ENCODE data around the gene UBA7. TPM values are rescaled to one million over a fixed set of nuclear protein-coding genes. Genes with fewer than 3 reads are reported as not detected.
"Not testable (repeated sequence)": the region's sequence is repeated elsewhere in the genome, so short reads cannot be mapped to it uniquely, and the experiment has no call there.

The UBA7 gene
- total RNA-seq, 2 experiments from 2014 or later, result 93.5 to 97.7 TPM

DNA sequence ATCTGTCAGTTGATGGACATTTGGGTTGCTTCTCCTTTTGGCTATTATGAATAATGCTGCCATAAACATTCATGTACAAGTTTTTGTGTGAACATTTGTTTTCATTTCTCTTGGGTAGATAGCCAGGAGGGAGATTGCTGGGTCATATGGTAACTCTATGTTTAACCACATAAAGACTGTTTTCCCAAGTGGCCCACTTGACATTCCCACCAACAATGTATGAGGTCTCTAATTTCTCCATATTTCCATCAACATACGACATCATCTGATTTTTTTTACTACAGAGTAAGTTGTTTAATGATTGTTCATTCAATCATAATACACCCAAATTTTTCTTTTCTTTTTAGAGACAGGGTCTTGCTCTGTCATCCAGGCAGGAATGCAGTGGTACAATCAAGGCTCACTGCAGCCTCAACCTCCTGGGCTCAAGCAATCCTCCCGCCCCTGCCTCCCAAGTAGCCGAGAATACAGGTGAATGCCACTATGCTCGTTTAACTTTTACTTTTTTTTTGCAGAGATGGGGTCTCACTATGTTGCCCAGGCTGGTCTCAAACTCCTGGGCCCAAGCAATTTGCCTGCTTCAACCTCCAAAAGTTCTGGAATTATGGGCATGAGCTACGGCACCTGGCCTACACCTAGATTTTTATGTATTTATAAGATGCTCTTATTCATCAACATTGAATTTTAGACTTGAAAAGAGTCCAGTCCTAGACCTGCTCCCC lies 34.2 kb downstream of the UBA7 start:
- Mint-ChIP-seq H3K27me3 (ENCODE audit: low read depth) (no peaks in the 10 kb centered on the region), H3K9me3 (no peaks in the 10 kb centered on the region), H3K27ac (no peak overlapping the region), H3K4me1 (ENCODE audit: low read depth) (peaks cover 47% of the 10 kb centered on the region), H3K36me3 (ENCODE audit: low read depth) (peaks cover 17% of the 10 kb centered on the region), H3K4me3 (no peak overlapping the region)
- CTCF ChIA-PET, result no interaction called here
- no peak for DNase-seq
- intact Hi-C loops (cut with micrococcal nuclease), result no loop called here

DNA sequence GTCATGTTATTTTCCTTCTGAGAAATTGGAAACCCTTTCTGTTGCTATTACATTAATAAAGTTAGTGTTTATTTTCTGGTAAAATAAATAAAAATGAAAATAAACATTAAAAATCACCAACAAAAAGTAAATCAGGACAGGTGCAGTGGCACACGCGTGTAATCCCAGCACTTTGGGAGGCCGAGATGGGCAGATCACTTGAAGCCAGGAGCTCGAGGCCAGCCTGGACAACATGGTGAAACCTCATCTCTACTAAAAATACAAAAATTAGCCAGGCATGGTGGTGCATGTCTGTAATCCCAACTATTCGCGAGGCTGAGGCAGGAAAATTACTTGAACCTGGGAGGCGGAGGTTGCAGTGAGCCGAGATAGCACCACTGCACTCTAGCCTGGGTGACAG lies 37.7 kb downstream of the UBA7 start:
- not testable (repeated sequence) for H3K36me3 Mint-ChIP-seq (ENCODE audit: low read depth); H3K27me3 Mint-ChIP-seq (ENCODE audit: low read depth)

DNA sequence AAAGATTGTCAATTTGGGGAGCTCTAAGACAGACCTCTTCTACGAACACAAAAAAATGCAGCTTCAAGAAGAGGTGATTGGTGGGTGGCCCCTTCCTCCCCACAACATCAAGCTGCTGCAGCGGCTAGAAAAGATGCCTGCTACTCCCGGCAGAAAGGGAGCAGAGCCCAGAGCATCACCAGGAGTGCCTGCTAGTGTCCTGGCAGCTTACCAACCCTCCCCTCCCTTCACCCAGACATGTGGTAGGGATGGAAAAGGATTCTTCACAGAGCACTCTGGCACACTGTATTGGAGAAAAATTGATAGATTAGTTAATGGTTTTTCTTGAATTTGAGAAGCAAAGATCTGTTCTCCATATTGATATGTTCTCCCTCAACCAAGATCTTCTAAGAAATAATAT lies 38.2 kb downstream of the UBA7 start:
- no peaks in the 10 kb centered on the region for H3K27me3 Mint-ChIP-seq (ENCODE audit: low read depth)
- CTCF ChIA-PET, result interaction anchor here (0.7 kb wide), 1 partner anchor 64 kb away, joined by 6 read pairs; no protein-coding TSS in a partner anchor
- H3K4me1 Mint-ChIP-seq (ENCODE audit: low read depth), result peaks cover 39% of the 10 kb centered on the region
- peaks cover 8% of the 10 kb centered on the region for H3K36me3 Mint-ChIP-seq (ENCODE audit: low read depth)
- DNase-seq, result no peak
- intact Hi-C loops (cut with micrococcal nuclease), result no loop called here
- no peak overlapping the region for H3K27ac Mint-ChIP-seq
- H3K9me3 Mint-ChIP-seq, result no peaks in the 10 kb centered on the region
- no peak overlapping the region for H3K4me3 Mint-ChIP-seq

More for the DNA sequence above, 37.7 kb downstream of the UBA7 start:
- H3K9me3 Mint-ChIP-seq; intact Hi-C loops (cut with micrococcal nuclease); H3K4me3 Mint-ChIP-seq; DNase-seq; CTCF ChIA-PET; H3K27ac Mint-ChIP-seq: not testable (repeated sequence)
- H3K4me1 Mint-ChIP-seq (ENCODE audit: low read depth), result peaks cover 45% of the 10 kb centered on the region

DNA sequence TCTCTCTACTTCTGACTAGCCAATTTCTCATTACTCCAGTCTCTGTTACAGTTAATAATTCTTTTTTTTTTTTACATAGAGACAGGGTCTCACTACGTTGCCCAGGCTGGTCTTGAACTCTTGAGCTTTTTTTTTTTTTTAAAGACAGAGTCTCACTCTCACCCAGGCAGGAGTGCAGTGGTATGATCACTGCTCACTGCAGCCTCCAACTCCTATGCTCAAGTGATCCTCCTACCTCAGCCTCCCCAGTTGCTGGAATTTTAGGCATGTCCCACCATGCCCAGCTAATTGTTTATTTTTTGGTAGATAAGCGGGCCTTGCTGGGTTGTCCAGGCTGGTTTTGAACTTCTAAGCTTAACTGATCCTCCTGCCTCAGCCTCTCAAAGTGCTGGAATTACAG lies 41.0 kb downstream of the UBA7 start:
- Mint-ChIP-seq H3K36me3 (ENCODE audit: low read depth) (peaks cover 9% of the 10 kb centered on the region), H3K27me3 (ENCODE audit: low read depth) (no peaks in the 10 kb centered on the region), H3K4me1 (ENCODE audit: low read depth) (peaks cover 45% of the 10 kb centered on the region), H3K4me3 (no peak overlapping the region), H3K9me3 (no peaks in the 10 kb centered on the region), H3K27ac (no peak overlapping the region)
- no peak for DNase-seq
- CTCF ChIA-PET, result interaction anchor here (0.9 to 1.0 kb wide), 2 partner anchors 15 to 29 kb away, joined by 5 to 8 read pairs; no protein-coding TSS in a partner anchor
- intact Hi-C loops (cut with micrococcal nuclease), result no loop called here

DNA sequence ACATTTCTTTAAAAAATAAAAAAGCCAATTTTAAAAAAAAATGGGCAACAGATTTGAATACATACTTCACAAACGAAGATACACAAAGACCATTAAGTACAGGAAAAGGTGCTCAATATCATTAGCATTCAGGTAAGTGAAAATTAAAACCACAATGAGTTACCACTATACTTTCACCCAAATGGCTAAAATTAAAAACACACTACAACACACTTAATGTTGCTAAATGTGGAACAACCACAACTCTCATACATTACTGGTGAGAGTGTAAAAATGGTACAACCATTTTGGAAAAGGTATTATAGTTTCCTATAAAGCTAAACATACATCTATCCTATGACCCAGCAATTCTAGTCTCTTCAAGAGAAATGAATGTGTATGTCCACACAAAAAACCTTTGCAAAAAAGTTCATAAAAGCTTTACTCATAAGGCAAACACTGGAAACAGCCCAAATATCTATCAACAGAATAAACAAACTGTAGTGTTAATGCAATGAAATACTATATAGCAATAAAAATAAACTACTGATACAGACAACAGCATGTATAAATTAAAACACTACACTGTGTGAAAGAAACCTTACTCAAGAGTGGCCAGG lies 42.3 kb downstream of the UBA7 start:
- CTCF ChIA-PET, result interaction anchor here (1.0 kb wide), 1 partner anchor 68 kb away, joined by 3 read pairs; no protein-coding TSS in a partner anchor
- intact Hi-C loops (cut with micrococcal nuclease), result no loop called here

DNA sequence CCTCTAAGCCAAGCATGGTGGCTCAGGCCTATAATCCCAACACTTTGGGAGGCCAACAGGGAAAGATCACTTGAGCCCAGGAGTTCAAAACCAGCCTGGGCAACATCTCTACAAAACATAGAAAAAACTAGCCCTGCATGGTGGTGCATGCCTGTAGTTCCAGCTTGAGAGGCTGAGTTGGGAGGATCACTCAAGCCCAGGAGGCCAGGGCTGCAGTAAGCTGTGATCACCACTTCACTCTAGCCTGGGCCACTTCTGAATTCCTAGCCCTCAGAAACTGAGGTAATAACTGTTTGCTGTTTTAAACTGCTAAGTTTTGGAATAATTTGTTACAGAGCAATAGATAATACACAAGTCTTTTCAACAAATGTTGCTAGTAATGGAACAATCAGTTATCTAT lies 43.8 kb downstream of the UBA7 start:
- CTCF ChIA-PET, result interaction anchor here (0.5 to 1.4 kb wide), 2 partner anchors 69 to 1713 kb away, joined by 3 to 4 read pairs; no protein-coding TSS in a partner anchor
- Mint-ChIP-seq H3K4me1 (ENCODE audit: low read depth) (peaks cover 34% of the 10 kb centered on the region), H3K36me3 (ENCODE audit: low read depth) (peaks cover 6% of the 10 kb centered on the region), H3K4me3 (no peak overlapping the region), H3K9me3 (no peaks in the 10 kb centered on the region), H3K27ac (no peak overlapping the region), H3K27me3 (ENCODE audit: low read depth) (no peaks in the 10 kb centered on the region)
- DNase-seq, result no peak
- intact Hi-C loops (cut with micrococcal nuclease), result no loop called here

More for the DNA sequence above, 42.3 kb downstream of the UBA7 start:
- no peak overlapping the region for H3K27ac Mint-ChIP-seq
- H3K4me3 Mint-ChIP-seq, result no peak overlapping the region
- DNase-seq, result no peak
- H3K27me3 Mint-ChIP-seq (ENCODE audit: low read depth), result no peaks in the 10 kb centered on the region
- no peaks in the 10 kb centered on the region for H3K9me3 Mint-ChIP-seq
- H3K4me1 Mint-ChIP-seq (ENCODE audit: low read depth), result peaks cover 40% of the 10 kb centered on the region
- peaks cover 4% of the 10 kb centered on the region for H3K36me3 Mint-ChIP-seq (ENCODE audit: low read depth)

DNA sequence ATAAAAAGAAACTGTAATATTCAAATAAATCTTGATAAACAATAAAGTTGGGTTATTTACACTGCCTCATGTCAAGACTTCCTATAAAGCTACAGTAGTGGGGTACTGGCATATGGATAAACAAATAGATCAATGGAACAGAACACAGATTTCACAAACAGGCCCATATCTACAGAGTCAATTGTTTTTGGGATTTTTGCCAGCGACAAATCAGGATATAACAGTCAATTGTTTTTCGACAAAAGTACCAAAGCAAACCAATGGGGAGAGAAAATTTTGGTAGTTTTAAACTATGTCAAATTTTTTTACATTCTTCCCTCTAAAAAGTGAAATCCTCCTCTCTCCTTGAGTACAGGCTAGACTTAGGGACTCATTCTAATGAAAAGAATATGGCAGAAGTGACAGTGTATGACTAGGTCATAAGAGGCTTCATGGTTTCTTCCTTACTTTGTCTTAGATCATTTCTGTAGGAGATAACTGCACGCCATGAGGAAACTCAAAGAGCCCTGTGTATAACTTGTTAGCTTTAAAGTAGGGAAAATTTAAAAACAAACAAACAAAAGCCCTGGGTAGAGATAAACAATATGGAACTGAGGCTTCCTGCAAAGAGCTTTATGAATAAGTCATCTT lies 44.4 kb downstream of the UBA7 start:
- H3K4me3 Mint-ChIP-seq, result no peak overlapping the region
- CTCF ChIA-PET, result interaction anchor here (0.5 to 1.4 kb wide), 4 partner anchors 59 to 1713 kb away, joined by 3 to 4 read pairs (median 4); no protein-coding TSS in a partner anchor
- no peak for DNase-seq
- H3K27ac Mint-ChIP-seq, result no peak overlapping the region
- no peaks in the 10 kb centered on the region for H3K9me3 Mint-ChIP-seq
- peaks cover 7% of the 10 kb centered on the region for H3K36me3 Mint-ChIP-seq (ENCODE audit: low read depth)
- H3K4me1 Mint-ChIP-seq (ENCODE audit: low read depth), result peaks cover 31% of the 10 kb centered on the region
- no peaks in the 10 kb centered on the region for H3K27me3 Mint-ChIP-seq (ENCODE audit: low read depth)
- intact Hi-C loops (cut with micrococcal nuclease), result no loop called here

DNA sequence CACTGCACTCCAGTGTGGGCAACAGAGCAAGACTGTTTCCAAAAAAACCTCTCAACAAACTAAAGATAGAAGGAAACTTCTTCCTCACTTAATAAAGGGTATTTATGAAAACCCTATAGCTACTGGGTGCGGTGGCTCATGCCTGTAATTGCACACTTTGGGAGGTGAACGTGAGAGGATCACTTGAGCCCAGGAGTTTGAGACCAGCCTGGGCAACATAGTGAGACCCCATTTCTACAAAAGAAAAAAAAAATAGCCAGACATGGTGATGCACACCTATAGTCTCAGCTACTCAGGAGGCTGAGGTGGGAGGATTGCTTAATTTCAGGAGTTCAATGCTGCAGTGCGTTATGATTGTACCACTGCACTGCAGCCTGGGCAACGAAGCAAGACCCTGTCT lies 49.8 kb downstream of the UBA7 start:
- intact Hi-C loops (cut with micrococcal nuclease), result no loop called here

DNA sequence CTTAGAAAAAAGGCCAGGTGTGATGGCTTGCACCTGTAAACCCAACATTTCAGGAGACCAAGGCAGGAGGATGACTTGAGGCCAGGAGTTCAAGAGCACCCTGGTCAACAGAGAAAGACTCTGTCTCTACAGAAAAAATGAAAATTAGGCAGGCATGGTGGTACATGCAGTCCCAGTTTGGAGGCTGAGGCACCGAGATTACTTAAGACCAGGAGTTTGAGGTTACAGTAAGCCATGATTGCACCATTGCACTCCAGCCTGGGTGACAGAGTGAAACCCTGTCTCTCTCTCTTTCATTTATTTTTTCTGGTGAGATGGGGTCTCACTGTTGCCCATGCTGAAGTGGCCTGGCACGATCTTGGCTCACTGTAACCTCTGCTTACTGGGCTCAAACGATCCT lies 52.1 kb downstream of the UBA7 start:
- peaks cover 3% of the 10 kb centered on the region for H3K36me3 Mint-ChIP-seq (ENCODE audit: low read depth)
- DNase-seq, result no peak
- CTCF ChIA-PET, result no interaction called here
- no peaks in the 10 kb centered on the region for H3K9me3 Mint-ChIP-seq
- intact Hi-C loops (cut with micrococcal nuclease), result no loop called here
- H3K4me1 Mint-ChIP-seq (ENCODE audit: low read depth), result peaks cover 9% of the 10 kb centered on the region
- no peak overlapping the region for H3K4me3 Mint-ChIP-seq
- no peaks in the 10 kb centered on the region for H3K27me3 Mint-ChIP-seq (ENCODE audit: low read depth)
- no peak overlapping the region for H3K27ac Mint-ChIP-seq

More for the DNA sequence above, 49.8 kb downstream of the UBA7 start:
- no peaks in the 10 kb centered on the region for H3K9me3 Mint-ChIP-seq
- H3K27me3 Mint-ChIP-seq (ENCODE audit: low read depth), result no peaks in the 10 kb centered on the region
- peaks cover 10% of the 10 kb centered on the region for H3K4me1 Mint-ChIP-seq (ENCODE audit: low read depth)
- H3K27ac Mint-ChIP-seq, result no peak overlapping the region
- H3K36me3 Mint-ChIP-seq (ENCODE audit: low read depth), result peaks cover 3% of the 10 kb centered on the region
- CTCF ChIA-PET, result no interaction called here
- no peak overlapping the region for H3K4me3 Mint-ChIP-seq
- DNase-seq, result no peak

DNA sequence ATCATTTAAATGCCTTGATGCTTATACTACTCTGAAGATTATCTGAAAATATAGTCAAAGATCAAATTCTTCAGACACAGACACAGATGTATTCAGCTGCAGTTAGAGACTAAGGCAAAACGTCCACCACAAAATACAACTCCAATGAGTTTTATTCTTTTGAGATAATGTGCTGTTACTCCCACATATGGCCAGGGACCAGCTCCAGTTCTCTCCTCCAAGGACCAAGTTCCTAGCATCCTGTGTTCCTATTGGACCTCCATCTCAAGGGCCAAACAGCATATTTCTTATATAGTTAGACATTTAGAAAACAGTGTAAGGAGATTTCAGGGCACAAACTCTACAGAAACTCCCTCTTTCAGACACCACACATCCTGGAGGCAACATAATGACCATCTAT lies 54.5 kb downstream of the UBA7 start:
- CTCF ChIA-PET, result no interaction called here
- peaks cover 20% of the 10 kb centered on the region for H3K4me1 Mint-ChIP-seq (ENCODE audit: low read depth)
- DNase-seq, result no peak
- H3K9me3 Mint-ChIP-seq, result no peaks in the 10 kb centered on the region
- H3K4me3 Mint-ChIP-seq, result no peak overlapping the region
- intact Hi-C loops (cut with micrococcal nuclease), result no loop called here
- H3K36me3 Mint-ChIP-seq (ENCODE audit: low read depth), result peaks cover 1% of the 10 kb centered on the region
- H3K27me3 Mint-ChIP-seq (ENCODE audit: low read depth), result no peaks in the 10 kb centered on the region
- H3K27ac Mint-ChIP-seq, result no peak overlapping the region

DNA sequence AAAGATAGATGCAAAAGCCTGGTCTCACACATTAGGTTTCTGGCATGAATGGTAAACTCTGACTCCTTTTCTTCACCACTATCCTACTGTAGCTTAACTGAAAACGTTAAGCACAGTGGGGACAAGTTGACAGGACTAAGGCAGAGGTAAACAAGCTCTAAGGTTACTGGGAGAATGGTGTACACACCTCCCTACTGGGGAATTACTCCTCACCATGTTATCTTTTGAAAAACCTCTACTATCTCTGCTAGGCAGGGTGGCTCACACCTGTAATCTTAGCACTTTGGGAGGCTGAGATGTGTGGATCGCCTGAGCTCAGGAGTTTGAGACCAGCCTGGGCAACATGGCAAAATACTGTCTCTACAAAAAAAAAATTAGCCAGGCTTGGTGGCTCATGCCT lies 56.6 kb downstream of the UBA7 start:
- Mint-ChIP-seq H3K36me3 (ENCODE audit: low read depth) (no peaks in the 10 kb centered on the region), H3K4me3 (no peak overlapping the region), H3K27ac (no peak overlapping the region), H3K9me3 (no peaks in the 10 kb centered on the region), H3K4me1 (ENCODE audit: low read depth) (peaks cover 24% of the 10 kb centered on the region), H3K27me3 (ENCODE audit: low read depth) (no peaks in the 10 kb centered on the region)
- intact Hi-C loops (cut with micrococcal nuclease), result no loop called here
- CTCF ChIA-PET, result interaction anchor here (0.6 kb wide), 1 partner anchor 196 kb away, joined by 3 read pairs; no protein-coding TSS in a partner anchor
- DNase-seq, result no peak

DNA sequence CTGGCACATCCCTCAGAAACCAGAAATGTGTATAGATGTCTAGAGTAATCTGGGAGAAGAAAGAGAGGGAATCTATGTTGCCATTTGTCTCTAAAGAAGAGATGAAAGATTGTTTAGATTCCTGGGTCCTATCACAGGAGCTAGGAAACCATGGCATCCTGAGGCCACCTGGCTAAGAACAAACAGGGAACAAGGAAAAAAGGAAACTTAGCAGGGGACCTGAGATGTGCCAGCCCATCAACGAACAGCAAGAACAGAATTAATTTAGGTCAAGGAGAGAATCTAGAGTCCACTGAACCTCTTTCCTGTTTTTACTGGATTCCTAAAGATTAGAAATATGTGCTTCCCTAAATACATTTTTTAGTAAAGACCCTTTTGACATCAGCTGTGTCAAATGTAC lies 57.7 kb downstream of the UBA7 start:
- no peak for DNase-seq
- intact Hi-C loops (cut with micrococcal nuclease), result no loop called here
- CTCF ChIA-PET, result interaction anchor here (1.4 kb wide), 1 partner anchor 12 kb away, joined by 3 read pairs; no protein-coding TSS in a partner anchor
- H3K4me3 Mint-ChIP-seq, result no peak overlapping the region
- no peaks in the 10 kb centered on the region for H3K9me3 Mint-ChIP-seq
- no peak overlapping the region for H3K27ac Mint-ChIP-seq
- no peaks in the 10 kb centered on the region for H3K27me3 Mint-ChIP-seq (ENCODE audit: low read depth)
- no peaks in the 10 kb centered on the region for H3K36me3 Mint-ChIP-seq (ENCODE audit: low read depth)
- H3K4me1 Mint-ChIP-seq (ENCODE audit: low read depth), result peaks cover 24% of the 10 kb centered on the region
